HepG2 (cell line): ENCODE measurements around the gene MTA3. TPM values are rescaled to one million over a fixed set of nuclear protein-coding genes. Genes with fewer than 3 reads are reported as not detected.
A peak's percentile ranks its signal among the peaks of the same experiment; 100 is the strongest.

Experiments
- CBX1 ChIP-seq: IDR thresholded peaks from one replicate; pipeline ENCODE4 v1.6.1; 2016; ENCODE audit warnings: antibody characterized with exemption, low read depth
- CREM ChIP-seq, 2 experiments: sonication (generic) in 1 of 2; formaldehyde crosslinking in 1 of 2; IDR thresholded peaks; 2 replicates each; pipeline versions ENCODE4 v1.4.0 to v1.6.1; 2016 to 2020; ENCODE audit warnings: antibody characterized with exemption in 1 of 2, mild to moderate bottlenecking in 1 of 2, missing genetic modification reagents in 1 of 2
- DZIP1 ChIP-seq: sonication (generic); formaldehyde crosslinking; IDR thresholded peaks from 2 replicates; pipeline ENCODE4 v1.5.0; 2020; ENCODE audit warnings: mild to moderate bottlenecking, missing genetic modification reagents
- ELF3 ChIP-seq: IDR thresholded peaks from 2 replicates; pipeline ENCODE4 v1.6.1; 2016; ENCODE audit warnings: missing genetic modification reagents, missing compliant biosample characterization
- ESRRA ChIP-seq: sonication (generic); formaldehyde crosslinking; IDR thresholded peaks from 2 replicates; pipeline ENCODE4 v1.5.1; 2020; ENCODE audit warnings: mild to moderate bottlenecking, low read depth, missing genetic modification reagents
- FOXA3 ChIP-seq: IDR thresholded peaks from 2 replicates; pipeline ENCODE4 v1.6.1; 2016; ENCODE audit warnings: missing genetic modification reagents, missing compliant biosample characterization
- GATAD1 ChIP-seq: IDR thresholded peaks from 2 replicates; pipeline ENCODE4 v1.6.1; 2016; ENCODE audit warnings: missing genetic modification reagents, missing compliant biosample characterization
- GATAD2A ChIP-seq: IDR thresholded peaks from 2 replicates; pipeline ENCODE4 v1.6.1; 2016
- GFI1 ChIP-seq: sonication (generic); formaldehyde crosslinking; IDR thresholded peaks from 2 replicates; pipeline ENCODE4 v1.5.0; 2020; ENCODE audit warnings: missing genetic modification reagents, mild to moderate bottlenecking, borderline replicate concordance
- HDAC1 ChIP-seq: sonication (generic); formaldehyde crosslinking; IDR thresholded peaks from 2 replicates; pipeline ENCODE4 v1.5.1; 2020; ENCODE audit warnings: mild to moderate bottlenecking, missing genetic modification reagents
- HHEX ChIP-seq: IDR thresholded peaks from 2 replicates; pipeline ENCODE4 v1.6.1; 2016; ENCODE audit warnings: control low read depth
- JUN ChIP-seq: sonication (generic); formaldehyde crosslinking; IDR thresholded peaks from 2 replicates; pipeline ENCODE4 v1.4.0; 2020; ENCODE audit warnings: mild to moderate bottlenecking, missing genetic modification reagents
- KDM6A ChIP-seq: IDR thresholded peaks from 2 replicates; pipeline ENCODE4 v1.6.1; 2016; ENCODE audit warnings: low read depth
- KMT2B ChIP-seq: IDR thresholded peaks from 2 replicates; pipeline ENCODE4 v1.6.1; 2016; ENCODE audit warnings: missing genetic modification reagents, missing compliant biosample characterization
- SALL2 ChIP-seq: sonication (generic); formaldehyde crosslinking; IDR thresholded peaks from 2 replicates; pipeline ENCODE4 v1.8.1; 2023; ENCODE audit warnings: mild to moderate bottlenecking, missing genetic modification reagents, inconsistent platforms
- SIX1 ChIP-seq: sonication (generic); formaldehyde crosslinking; IDR thresholded peaks from 2 replicates; pipeline ENCODE4 v1.4.0; 2020; ENCODE audit warnings: missing genetic modification reagents, borderline replicate concordance
- TFAP4 ChIP-seq: sonication (generic); IDR thresholded peaks from 2 replicates; pipeline ENCODE4 v1.6.1; 2016; ENCODE audit warnings: low read depth, borderline replicate concordance
- TP53 ChIP-seq: sonication (generic); formaldehyde crosslinking; conservative IDR thresholded peaks from 2 replicates; pipeline ENCODE4 v1.4.0; 2020; ENCODE audit warnings: missing genetic modification reagents
- ZFYVE20 ChIP-seq: sonication (generic); formaldehyde crosslinking; IDR thresholded peaks from 2 replicates; pipeline ENCODE4 v1.8.0; 2023; ENCODE audit warnings: low read depth, mild to moderate bottlenecking, moderate library complexity, missing genetic modification reagents, borderline replicate concordance
- ZNF251 ChIP-seq: sonication (generic); formaldehyde crosslinking; IDR thresholded peaks from 2 replicates; pipeline ENCODE4 v1.9.0; 2021; ENCODE audit warnings: mild to moderate bottlenecking, missing genetic modification reagents
- ZNF563 ChIP-seq: sonication (generic); formaldehyde crosslinking; IDR thresholded peaks from 2 replicates; pipeline ENCODE4 v1.8.0; 2022; ENCODE audit warnings: mild to moderate bottlenecking, moderate library complexity, missing genetic modification reagents
- ZNF598 ChIP-seq: sonication (generic); formaldehyde crosslinking; IDR thresholded peaks from 2 replicates; pipeline ENCODE4 v1.5.1; 2020; ENCODE audit warnings: mild to moderate bottlenecking, missing genetic modification reagents, borderline replicate concordance
- ZNF720 ChIP-seq: sonication (generic); formaldehyde crosslinking; IDR thresholded peaks from 2 replicates; pipeline ENCODE4 v1.4.0; 2020; ENCODE audit warnings: missing genetic modification reagents
- polyA plus RNA-seq, 8 experiments: library from polyadenylated mRNA; depleted of rRNA in 3 of 8; stranded (reverse) in 7 of 8; unstranded in 1 of 8; fragments of >200 nt; fragmentation: Illumina TruSeq in 4 of 8; extraction: Trizol in 4 of 8; gene quantifications; 2 replicates each; pipeline versions ENCODE4 v1.2.1 to v1.2.3, GENCODE V29; 2011 to 2016; ENCODE audit warnings: low read depth in 4 of 8, missing spikeins in 1 of 8, mixed read lengths in 1 of 8; ENCODE audit not compliant: insufficient read depth in 1 of 8
- total RNA-seq, 5 experiments: library from RNA; depleted of rRNA; stranded (reverse); fragments of >200 nt; fragmentation: Illumina TruSeq; extraction: Trizol; gene quantifications; 2 replicates each; pipeline ENCODE4 v1.2.3, GENCODE V29; 2016; ENCODE audit warnings: low read depth in 1 of 5
- TF ChIP-seq, protein P1 (sequence below): sonication (generic); formaldehyde crosslinking; IDR thresholded peaks from 2 replicates; pipeline ENCODE4 v1.4.0; 2020; ENCODE audit warnings: missing genetic modification reagents
- TF ChIP-seq, protein P2 (sequence below): sonication (generic); formaldehyde crosslinking; IDR thresholded peaks from 2 replicates; pipeline ENCODE4 v1.9.0; 2021; ENCODE audit warnings: missing genetic modification reagents, mild to moderate bottlenecking, borderline replicate concordance

Gene MTA3
- total and polyA plus RNA-seq, 2 of the 13 experiments (the other 11 are each of a cell fraction or from before 2014, with no cell fraction given) = 48.8 to 77.8 TPM

GRCh38 chr2:42675815-42676214 is 107.4 kb downstream of the MTA3 start (continued):
- TF ChIP-seq ZNF720 (CRISPR knock-in tag) (no peak), ZNF598 (CRISPR knock-in tag) (no peak), ZNF251 (CRISPR knock-in tag) (no peak), JUN (CRISPR knock-in tag) (no peak), HDAC1 (0 out of 2 replicates have a peak, but pooled peaks have one; percentile 24), CREM (IDR thresholded peaks at IDR 0.05) (peak; percentile 54; the same call in 1 of the 2 replicates), CREM (CRISPR knock-in tag; IDR thresholded peaks at IDR 0.05) (no peak), ELF3 (CRISPR knock-in tag) (peak; percentile 74), KDM6A (0 out of 2 replicates have a peak, but pooled peaks have one; percentile 36), CBX1 (no peak), GATAD2A (CRISPR knock-in tag) (peak; percentile 66; the same call in 1 of the 2 replicates), SIX1 (peak; percentile 75; the same call in 1 of the 2 replicates), TFAP4 (peak; percentile 61; the same call in 1 of the 2 replicates), KMT2B (CRISPR knock-in tag) (no peak), HHEX (CRISPR knock-in tag) (no peak), SALL2 (CRISPR knock-in tag) (no peak), ZNF563 (no peak), GATAD1 (CRISPR knock-in tag) (no peak), ESRRA (0 out of 2 replicates have a peak, but pooled peaks have one; percentile 28), FOXA3 (CRISPR knock-in tag) (peak; percentile 91), ZFYVE20 (CRISPR knock-in tag) (no peak), DZIP1 (no peak), GFI1 (CRISPR knock-in tag) (peak; percentile 31; the same call in 1 of the 2 replicates), TP53 (no peak)
- TF ChIP-seq, protein P1, sequence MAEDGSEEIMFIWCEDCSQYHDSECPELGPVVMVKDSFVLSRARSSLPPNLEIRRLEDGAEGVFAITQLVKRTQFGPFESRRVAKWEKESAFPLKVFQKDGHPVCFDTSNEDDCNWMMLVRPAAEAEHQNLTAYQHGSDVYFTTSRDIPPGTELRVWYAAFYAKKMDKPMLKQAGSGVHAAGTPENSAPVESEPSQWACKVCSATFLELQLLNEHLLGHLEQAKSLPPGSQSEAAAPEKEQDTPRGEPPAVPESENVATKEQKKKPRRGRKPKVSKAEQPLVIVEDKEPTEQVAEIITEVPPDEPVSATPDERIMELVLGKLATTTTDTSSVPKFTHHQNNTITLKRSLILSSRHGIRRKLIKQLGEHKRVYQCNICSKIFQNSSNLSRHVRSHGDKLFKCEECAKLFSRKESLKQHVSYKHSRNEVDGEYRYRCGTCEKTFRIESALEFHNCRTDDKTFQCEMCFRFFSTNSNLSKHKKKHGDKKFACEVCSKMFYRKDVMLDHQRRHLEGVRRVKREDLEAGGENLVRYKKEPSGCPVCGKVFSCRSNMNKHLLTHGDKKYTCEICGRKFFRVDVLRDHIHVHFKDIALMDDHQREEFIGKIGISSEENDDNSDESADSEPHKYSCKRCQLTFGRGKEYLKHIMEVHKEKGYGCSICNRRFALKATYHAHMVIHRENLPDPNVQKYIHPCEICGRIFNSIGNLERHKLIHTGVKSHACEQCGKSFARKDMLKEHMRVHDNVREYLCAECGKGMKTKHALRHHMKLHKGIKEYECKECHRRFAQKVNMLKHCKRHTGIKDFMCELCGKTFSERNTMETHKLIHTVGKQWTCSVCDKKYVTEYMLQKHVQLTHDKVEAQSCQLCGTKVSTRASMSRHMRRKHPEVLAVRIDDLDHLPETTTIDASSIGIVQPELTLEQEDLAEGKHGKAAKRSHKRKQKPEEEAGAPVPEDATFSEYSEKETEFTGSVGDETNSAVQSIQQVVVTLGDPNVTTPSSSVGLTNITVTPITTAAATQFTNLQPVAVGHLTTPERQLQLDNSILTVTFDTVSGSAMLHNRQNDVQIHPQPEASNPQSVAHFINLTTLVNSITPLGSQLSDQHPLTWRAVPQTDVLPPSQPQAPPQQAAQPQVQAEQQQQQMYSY = no peak
- TF ChIP-seq, protein P2, sequence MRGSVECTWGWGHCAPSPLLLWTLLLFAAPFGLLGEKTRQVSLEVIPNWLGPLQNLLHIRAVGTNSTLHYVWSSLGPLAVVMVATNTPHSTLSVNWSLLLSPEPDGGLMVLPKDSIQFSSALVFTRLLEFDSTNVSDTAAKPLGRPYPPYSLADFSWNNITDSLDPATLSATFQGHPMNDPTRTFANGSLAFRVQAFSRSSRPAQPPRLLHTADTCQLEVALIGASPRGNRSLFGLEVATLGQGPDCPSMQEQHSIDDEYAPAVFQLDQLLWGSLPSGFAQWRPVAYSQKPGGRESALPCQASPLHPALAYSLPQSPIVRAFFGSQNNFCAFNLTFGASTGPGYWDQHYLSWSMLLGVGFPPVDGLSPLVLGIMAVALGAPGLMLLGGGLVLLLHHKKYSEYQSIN (CRISPR knock-in tag) = no peak
